HTERT RPE-1 (cell line): ENCODE measurements around the gene ZNF207.
"Not testable (repeated sequence)": the region's sequence is repeated elsewhere in the genome, so short reads cannot be mapped to it uniquely, and the experiment has no call there.

ENCODE experiments used
- in situ Hi-C: fragments of 300-500 bp; cut with MboI; formaldehyde crosslinking; loops from 4 replicates; pipeline ENCODE4 v1.14.3; 2020; ENCODE audit warnings: low sequenced_read_pairs

ZNF207 gene

GRCh38 chr17:32333187-32333586 is 16.8 kb upstream of the ZNF207 start:
- in situ Hi-C loops = no loop called here

- in situ Hi-C loops = no loop called here
These were observed 14.9 kb upstream of the ZNF207 start for GRCh38 chr17:32335046-32335445.

- in situ Hi-C loops = no loop called here
These were observed 14.3 kb upstream of the ZNF207 start for GRCh38 chr17:32335687-32336086.

- in situ Hi-C loops = no loop called here
These were observed 8.7 kb upstream of the ZNF207 start for GRCh38 chr17:32341141-32341856.

- in situ Hi-C loops = no loop called here
These were observed 7.9 kb upstream of the ZNF207 start, which contains the start of gene C17orf75 for GRCh38 chr17:32341857-32342602. C17orf75 (minus strand) TSS chr17:32342173; CDS start chr17:32342139, 34 bp downstream.

- in situ Hi-C loops = no loop called here
These were observed 7.2 kb upstream of the ZNF207 start for GRCh38 chr17:32342603-32343325.

- in situ Hi-C loops = no loop called here
These were observed 3.9 kb upstream of the ZNF207 start for GRCh38 chr17:32345951-32346600.

- in situ Hi-C loops = no loop called here
These were observed 1.5 kb upstream of the ZNF207 start for GRCh38 chr17:32348483-32348800.

- in situ Hi-C loops = no loop called here
These were observed 479 bp upstream of the ZNF207 start for GRCh38 chr17:32349503-32349853.

GRCh38 chr17:32350666-32351418 is 885 bp downstream of the ZNF207 start:
- in situ Hi-C loops = no loop called here

- in situ Hi-C loops = not testable (repeated sequence)
These were observed 2.8 kb downstream of the ZNF207 start for GRCh38 chr17:32352734-32353133.

GRCh38 chr17:32355649-32356377 is 5.9 kb downstream of the ZNF207 start:
- in situ Hi-C loops = no loop called here

GRCh38 chr17:32356378-32356743 is 6.4 kb downstream of the ZNF207 start:
- in situ Hi-C loops = no loop called here

- in situ Hi-C loops = no loop called here
These were observed 6.8 kb downstream of the ZNF207 start for GRCh38 chr17:32356750-32357149.

GRCh38 chr17:32357615-32358014 is 7.7 kb downstream of the ZNF207 start:
- in situ Hi-C loops = no loop called here

- in situ Hi-C loops = no loop called here
These were observed 11.3 kb downstream of the ZNF207 start for GRCh38 chr17:32361270-32361669.

GRCh38 chr17:32370426-32370825 is 20.5 kb downstream of the ZNF207 start:
- in situ Hi-C loops = no loop called here

GRCh38 chr17:32382526-32383223 is 32.7 kb downstream of the ZNF207 start:
- in situ Hi-C loops = no loop called here

GRCh38 chr17:32383926-32384434 is 34.0 kb downstream of the ZNF207 start:
- in situ Hi-C loops = no loop called here
